ENCODE results near the gene LY86.

The LY86 gene

GRCh38 chr6:6569811-6570164 is 18.7 kb upstream of the LY86 start:
- DNase-seq: no peak

GRCh38 chr6:6570929-6571671 is 17.4 kb upstream of the LY86 start:
- DNase-seq: no peak

GRCh38 chr6:6575143-6575542 is 13.4 kb upstream of the LY86 start:
- no peak for DNase-seq

GRCh38 chr6:6577735-6578134 is 10.8 kb upstream of the LY86 start:
- DNase-seq: no peak

GRCh38 chr6:6579281-6579680 is 9.2 kb upstream of the LY86 start:
- no peak for DNase-seq

- no peak for DNase-seq
Measured at GRCh38 chr6:6580225-6580856, 8.2 kb upstream of the LY86 start.

- no peak for DNase-seq
Measured at GRCh38 chr6:6581054-6581453, 7.5 kb upstream of the LY86 start.

GRCh38 chr6:6582131-6582530 is 6.4 kb upstream of the LY86 start:
- no peak for DNase-seq

- no peak for DNase-seq
Measured at GRCh38 chr6:6583836-6584235, 4.7 kb upstream of the LY86 start.

- DNase-seq: no peak
Measured at GRCh38 chr6:6584310-6585002, 4.1 kb upstream of the LY86 start.

GRCh38 chr6:6585003-6585311 is 3.6 kb upstream of the LY86 start:
- DNase-seq: no peak

GRCh38 chr6:6586167-6586566 is 2.4 kb upstream of the LY86 start:
- DNase-seq: no peak

- peak in 1 of 51 donors; percentile 10 for DNase-seq
Measured at GRCh38 chr6:6586671-6587526, 1.6 kb upstream of the LY86 start.

- no peak for DNase-seq
Measured at GRCh38 chr6:6587696-6588063, 840 bp upstream of the LY86 start.

GRCh38 chr6:6588924-6589709 is 597 bp downstream of the LY86 start:
- DNase-seq: no peak

GRCh38 chr6:6590530-6590929 is 2.0 kb downstream of the LY86 start:
- DNase-seq: no peak

GRCh38 chr6:6591778-6592465 is 3.4 kb downstream of the LY86 start:
- DNase-seq: peak in 7 of 51 donors; percentile 11 to 36 (median 22)

- DNase-seq: no peak
Measured at GRCh38 chr6:6592826-6593475, 4.4 kb downstream of the LY86 start.

- no peak for DNase-seq
Measured at GRCh38 chr6:6593867-6594468, 5.4 kb downstream of the LY86 start.

- DNase-seq: no peak
Measured at GRCh38 chr6:6595025-6595424, 6.5 kb downstream of the LY86 start.

All from hypothalamus (tissue), 51 donors.